GM19372 (cell line): ENCODE data around the gene SLX9.

Source experiments
- ATAC-seq: cut with Tn5 transposase; IDR thresholded peaks from one replicate; pipeline ENCODE4 v1.9.1; 2021; ENCODE audit warnings: mild to moderate bottlenecking, low read depth, moderate library complexity; ENCODE audit not compliant: unreplicated experiment

Gene SLX9

DNA sequence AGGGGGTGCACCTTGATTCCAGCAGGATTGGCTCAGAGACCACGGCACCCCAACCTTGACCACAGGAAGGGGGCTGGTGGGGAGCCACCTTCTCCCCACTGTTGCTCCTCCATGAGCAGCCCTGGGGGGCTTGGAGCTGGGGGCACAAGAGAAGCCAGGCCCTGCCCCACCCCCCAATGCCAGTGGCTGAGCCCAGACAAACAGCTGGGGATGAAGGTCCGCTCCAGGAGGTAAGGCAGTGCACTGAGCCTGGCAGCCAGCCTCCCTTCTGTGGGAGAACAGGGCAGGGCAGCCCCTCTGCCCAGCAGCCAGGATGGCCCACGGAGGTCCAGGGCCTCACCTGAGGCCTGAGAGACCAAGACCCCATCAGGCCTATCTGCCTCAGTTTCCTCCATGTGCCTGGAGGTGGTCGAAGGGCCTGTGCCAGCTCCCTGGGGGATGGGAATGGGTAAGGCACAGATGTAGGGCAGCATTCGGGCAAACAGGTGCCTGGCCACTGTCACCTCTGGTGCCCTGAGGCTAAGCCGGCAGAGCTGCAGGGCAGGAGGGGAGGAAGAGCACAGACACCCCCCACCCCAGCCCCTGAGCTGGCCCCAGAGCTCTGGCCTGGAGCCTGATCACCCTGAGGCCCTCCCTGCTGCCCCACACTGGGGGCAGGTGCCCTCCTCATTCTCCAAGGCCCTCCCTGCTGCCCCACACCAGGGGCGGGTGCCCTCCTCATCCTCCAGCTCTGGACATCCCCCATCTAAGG, 26.2 kb upstream of the SLX9 start:
- ATAC-seq: no peak

DNA sequence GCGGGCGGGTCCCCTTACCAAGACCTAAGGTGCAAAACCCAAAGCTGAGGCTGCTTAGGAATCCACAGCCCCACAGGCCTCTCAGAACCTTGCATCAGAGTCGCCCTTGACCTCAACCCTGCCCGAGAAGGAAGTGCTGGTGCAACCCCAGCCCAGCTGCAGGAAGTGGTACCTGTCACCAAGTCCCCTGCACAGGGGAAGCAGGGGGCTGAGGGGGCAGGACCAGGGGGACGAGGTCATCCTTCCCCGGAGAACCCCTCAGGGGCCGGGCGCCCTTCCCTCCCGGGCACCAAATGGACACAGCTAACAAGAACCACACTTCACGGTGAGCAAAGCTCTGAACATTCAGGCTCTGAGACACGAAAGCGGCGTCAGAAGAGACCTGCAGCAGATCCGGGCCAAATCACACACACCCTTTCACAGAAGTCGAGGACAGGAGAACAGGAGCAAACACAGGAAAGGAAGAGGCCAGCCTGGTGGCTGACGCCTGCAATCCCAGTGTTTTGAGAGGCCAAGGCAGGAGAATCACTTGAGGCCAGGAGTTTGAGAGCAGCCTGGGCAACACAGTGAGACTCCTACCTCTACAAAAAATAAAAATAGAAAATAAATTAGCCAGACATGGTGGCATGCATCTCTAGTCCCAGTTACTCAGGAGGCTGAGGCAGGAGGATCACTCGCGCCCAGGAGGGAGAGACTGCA, 25.5 kb upstream of the SLX9 start:
- no peak for ATAC-seq

DNA sequence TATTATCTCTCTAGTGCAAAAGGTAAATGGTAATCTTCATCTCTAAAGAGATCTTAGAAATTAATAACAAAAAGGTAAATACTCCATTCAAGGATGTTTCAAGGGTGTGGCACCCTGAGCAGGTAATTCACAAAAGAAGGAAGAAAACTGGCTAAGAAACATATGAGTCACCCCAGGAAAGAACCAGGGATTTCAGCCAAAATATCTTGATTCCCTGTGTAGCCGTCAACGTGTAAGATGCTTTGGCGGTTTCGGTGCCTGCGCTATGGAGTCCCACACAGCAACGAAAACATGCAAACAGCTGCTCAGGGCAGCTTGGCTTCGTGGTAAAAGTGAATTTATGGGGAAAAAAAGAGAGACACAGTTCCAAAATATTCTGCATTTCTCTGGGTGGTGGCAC, 22.9 kb upstream of the SLX9 start:
- no peak for ATAC-seq

DNA sequence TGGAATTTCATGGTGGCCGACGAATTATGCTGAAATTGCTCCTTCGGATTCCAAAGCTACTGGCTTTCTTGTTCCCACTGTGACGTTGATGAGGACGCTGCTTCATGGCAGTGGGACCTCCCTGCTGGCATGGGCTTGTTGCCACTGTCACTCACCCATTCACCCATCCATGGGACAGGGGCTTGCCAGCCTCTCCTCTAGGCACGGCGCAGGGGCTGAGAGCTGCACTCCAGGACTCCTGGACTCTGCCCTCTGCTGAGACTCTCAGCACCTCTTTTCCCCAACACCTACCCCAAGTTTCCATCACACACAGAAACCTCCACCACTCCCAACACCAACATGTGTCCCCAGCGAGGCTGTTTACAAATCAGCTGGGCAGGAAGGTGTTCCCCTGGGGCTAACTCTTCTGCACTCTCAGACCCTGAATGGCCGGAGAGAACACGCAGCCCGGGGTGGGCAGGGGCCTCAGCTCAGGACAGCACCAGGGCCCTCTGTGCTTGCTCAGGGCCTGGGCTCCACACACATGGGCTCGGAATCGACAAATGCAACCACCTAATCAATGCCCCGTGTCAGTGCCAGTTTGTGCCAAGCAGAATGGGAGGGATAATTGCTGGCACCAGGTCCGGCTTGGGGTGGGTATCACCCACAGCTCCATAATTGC, 22.3 kb upstream of the SLX9 start:
- no peak for ATAC-seq

DNA sequence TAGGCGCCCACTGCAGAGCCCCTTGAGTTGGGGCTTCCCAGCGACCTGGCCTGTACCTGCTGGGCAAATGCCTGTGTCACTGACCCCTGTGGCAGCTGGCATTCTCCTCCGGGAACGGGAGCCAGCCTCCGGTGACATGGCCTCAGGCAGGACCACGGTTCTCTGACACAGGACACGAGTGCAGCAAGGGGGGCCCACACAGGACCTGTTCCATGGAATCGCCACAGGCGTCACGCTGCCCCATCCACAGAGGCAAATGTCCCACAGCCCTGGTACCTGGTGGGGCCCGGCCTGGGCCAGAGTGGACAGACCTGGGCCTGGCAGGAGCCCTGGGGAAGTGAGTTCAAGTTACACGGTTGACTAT, 21.7 kb upstream of the SLX9 start:
- no peak for ATAC-seq

DNA sequence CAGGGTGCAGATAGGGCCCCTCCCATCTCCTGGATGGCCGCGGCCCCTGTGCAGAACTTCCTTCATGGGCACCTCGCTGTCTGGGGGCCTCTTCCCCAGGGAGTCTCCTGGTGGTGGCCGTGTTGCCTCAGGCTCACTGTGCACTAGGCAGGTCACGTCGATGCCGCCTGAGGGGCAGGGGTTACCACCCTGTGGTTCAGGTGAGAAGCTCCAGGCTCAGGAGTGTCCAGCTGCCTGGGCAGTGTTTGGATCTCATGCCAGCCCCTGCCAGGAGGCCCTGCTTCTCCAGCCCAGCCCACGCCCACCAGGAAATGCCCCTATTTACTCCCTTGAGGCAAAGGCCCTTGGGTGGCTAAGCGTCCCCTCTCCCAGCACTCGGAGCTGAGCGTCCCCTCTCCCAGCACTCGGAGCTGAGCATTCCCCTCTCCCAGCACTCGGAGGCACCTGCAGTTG, 21.2 kb upstream of the SLX9 start:
- no peak for ATAC-seq

DNA sequence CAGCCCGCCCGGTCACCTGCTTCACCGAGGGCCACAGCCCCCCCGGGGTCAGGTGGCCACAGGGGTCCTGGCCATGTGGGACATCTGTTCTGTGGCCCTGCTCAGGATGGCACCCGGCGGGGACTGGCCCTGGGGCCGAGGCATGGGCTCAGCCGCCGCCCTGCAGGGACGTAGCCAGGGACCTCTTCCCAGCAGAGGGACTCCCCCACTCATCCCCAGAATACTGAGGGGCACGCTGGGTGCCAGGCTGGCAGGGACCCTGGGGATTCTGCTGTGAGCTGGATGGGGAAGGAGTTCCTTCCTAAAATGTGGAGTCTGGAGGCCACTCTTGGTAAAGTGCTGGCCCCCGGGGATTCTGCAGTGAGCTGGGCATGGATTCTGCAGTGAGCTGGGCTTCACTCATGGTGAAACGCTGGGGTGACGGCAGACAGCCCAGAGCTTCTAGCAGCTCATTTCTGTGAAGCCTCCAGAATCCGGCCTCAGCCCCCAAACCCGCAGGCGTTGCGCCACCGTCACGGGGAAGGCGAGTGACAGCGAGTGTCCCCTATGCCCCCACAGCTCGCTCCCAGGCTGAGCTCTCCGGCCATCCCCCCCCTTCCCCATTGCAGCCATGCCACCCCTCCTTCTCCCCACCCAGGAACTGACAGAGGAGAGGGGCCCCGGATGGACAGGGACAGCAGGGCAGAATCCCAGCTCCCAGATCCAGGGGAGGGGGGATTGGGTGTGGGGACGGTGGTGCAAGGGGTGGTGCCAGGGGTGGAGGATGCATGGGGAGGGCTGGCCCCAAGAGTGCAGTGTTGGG, 20.5 kb upstream of the SLX9 start:
- no peak for ATAC-seq

DNA sequence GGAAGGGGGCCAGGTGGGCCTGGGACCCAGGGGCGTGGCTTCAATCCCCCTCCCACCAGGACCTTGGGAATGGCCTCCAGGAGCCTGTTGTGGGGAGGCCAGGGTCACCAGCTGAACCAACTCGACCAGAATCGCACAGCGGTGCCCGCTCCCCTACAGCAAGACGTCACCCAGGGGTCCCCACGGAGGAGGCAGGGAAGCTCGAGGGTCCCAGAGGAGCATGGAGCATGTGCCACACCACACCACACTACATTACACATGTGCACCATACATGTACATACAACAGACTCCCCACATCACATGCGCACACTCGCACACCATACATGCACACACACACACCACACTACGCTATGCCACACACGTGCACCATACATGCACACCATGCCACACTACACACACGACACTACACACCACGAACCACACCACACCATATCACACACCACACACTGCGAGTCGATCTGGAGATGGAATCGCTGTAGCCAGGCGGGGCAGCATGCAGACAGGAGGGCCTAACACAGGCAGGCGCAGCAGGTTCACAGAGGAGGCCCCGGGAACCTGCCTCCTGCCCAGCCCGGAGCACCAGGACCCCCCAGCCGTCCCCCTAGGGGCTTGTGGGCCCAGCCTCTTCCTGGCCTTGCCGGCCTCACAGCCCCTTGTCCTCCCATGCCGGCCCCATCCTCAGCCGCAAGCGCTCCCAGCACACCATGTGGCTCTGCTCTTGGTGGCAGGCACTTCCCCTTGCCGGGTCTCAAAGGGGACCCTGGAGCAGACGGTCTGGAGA, 19.7 kb upstream of the SLX9 start:
- ATAC-seq: no peak

DNA sequence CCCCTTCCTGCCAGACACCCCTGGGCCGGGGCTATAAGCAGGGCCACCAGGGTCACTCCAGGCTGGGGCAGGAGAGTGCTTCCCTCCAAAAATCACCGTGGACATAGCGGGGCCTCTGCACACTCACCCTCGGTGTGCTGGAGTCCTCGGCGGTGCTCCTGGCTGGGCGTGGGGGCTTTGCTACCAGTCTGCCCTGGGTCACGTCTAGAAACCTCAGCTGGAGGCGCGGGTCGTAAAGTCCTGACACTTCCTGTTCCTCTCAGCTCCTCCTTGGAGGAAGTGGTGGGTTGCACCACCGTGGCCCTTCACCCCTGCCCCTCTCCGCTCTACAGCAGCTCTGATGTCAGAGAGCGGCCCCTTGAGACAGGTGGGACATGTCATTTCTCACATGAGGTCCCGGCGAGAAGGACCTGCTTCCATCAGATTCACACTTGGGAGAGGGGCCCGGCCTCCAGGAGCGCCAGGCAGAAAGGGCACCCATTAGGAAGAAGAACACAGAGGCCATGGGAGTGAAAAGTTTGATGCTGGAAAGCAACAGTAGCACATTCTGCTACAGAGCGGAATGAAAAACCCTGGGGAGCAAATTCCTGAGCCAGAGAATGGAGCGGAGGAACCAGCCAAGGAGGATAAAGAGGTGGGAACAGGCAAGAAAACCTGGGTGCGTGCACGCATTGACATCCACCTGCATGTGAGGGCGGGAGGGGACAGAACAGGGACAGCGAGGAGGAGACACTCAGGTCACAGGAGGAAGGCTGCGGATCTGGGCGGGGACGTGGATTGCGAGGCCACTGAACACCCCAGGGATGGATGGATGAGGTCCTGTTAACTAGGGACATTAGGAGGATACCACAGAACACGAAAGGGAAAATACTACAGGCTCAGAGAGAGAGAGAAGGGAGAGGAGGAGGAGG, 18.9 kb upstream of the SLX9 start, which contains the start of gene ITGB2:
TSS of gene ITGB2 (minus strand) at position 206 of the 911 bp plus-strand sequence. CDS start 10,117 bp downstream, outside the sequence.
- ATAC-seq: no peak

DNA sequence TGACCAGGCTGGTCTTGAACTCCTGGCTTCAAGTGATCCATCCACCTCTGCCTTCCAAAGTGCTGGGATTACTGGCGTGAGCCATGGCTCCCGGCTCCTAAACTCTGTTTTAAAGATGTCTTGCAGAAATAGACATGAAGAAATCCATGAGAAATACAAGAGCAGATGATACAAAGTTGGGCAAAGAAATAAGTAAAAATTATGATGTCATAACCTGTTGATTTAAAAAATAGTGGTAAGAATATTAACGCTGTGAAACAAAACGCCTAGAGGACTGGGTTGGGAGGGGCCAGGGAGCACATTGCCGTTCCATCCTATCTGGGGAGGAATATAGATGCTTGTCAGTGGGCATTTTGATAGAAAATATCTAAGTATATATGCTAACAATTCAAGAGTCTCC, 17.9 kb upstream of the SLX9 start:
- no peak for ATAC-seq

DNA sequence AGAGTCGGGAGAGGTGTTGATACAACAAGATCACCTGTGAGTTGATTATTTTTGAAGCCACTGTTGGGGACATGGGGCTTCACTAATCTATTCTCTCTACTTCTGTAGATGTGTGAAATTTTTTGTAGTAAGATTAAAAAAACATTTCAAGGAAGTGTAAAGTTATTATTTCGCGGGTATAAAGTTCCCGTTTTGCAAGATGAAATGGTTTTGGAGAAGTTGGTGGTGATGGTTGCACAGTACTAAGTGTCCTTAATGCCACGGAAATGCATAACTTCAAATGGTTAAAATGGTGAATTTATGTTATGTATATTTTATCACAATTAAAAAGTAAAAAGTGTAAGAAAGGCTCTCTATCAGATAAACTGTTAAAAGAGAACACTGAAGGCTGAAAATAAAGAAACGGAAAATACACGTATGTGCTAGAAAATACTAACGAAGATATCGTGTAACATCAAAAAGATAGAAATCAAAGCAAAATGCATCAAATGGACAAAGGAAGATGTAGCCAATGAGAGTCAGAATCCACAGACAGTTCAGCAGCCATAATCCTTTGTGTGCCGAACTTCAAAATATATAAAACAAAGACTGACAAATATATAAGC, 16.2 kb upstream of the SLX9 start:
- ATAC-seq: no peak

DNA sequence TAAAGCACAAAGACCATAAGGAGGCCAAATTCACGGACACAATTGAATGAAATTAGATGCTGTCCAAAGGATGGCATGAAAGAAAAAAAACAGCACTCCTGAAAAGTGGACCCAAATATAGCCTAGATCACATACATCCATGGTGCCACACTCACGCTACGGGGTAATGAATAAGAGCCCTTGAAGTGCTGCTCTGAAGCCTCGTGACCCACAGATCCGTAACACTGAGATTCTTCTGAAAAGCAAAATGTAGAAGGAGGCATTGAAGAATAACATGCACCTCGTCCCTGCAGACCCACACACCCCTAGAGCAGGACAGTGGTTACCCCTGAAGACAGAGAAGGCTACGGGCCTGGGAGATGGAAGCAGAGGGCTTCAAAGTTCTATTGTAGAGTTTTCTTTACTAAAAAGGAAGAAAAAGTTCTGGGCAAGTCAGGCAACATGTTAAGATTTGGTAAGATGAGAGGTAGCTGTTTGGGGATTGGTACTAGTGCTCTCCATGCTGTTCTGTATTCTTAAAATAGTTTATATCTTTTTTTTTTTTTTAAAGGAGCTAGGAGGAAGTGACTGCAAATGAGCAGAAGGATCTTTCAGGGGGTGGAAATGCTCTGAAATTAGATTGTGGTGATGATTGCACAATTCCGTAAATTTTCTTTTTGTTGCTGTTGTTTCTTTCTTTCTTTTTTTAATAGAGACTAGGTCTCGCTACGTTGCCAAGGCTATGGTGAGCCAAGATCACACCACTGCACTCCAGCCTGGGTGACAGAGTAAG, 15.0 kb upstream of the SLX9 start:
- no peak for ATAC-seq

DNA sequence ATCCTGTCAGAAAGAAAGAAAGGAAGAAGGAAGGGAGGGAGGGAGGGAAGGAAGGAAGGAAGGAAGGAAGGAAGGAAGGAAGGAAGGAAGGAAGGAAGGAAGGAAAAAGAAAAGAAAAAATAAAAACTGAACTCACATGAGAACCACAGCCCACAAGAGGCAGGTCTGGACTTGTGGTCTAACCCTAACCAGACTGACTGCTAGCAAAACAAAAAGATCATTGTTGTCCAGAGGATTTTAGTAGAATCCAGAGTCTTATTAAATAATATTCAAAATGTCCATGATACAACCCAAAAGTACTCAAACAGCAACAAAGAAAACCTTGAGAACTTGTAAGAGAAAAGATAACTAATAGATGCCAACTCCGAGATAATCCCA, 14.5 kb upstream of the SLX9 start:
- ATAC-seq: no peak

DNA sequence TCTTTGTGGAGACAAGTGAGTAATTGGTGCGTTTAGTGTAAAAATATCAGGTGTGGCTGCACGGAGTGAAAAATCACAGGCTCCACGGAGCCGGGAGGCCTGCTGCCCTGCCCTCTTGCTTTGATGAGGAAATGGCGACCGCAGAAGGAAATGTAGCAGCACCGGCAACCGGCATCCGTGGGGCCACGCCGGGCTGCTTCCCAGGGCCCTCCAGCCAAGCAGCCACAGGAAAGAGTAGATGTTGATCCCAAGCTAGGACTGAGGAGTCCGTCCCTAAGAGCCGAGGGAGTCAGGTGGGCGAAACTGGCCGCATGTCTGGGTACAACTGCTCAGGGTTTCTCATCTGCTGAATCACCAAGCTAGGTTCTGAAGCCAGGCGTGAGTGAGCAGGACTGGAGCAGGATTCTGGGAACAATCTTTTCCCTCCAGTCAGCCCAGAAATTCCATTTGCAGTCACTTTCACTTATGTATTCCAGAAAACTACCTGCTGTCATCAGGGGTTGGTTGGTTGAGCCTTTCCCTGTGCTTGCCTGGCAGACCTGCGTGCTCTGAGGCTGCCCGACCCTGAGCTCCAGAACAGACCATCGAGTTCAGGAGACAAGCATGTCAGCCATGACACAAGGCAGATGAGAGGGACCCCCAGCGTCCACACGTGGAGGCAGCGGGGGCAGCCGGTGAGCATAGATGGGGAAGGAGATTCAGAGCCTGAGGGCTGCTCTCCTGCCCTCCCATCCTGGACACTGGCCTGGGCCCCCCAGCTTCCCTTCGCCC, 13.3 kb upstream of the SLX9 start:
- ATAC-seq: no peak

DNA sequence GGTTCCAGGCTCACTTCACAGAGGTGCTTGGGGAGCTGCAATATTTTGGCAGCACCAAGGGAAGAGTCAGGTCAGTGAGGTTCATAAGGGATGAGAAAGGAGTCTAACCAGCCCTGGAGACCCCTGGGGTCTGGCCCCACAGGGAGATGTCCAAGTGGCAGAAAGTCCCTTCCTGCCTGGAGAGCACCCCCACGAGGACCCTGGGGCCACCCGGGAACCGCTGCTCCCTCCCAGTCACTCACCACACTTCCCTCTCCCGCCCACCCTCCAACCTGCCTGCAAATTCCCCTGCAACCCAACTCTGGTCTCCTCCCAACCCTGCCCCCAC, 12.6 kb upstream of the SLX9 start:
- ATAC-seq: no peak

DNA sequence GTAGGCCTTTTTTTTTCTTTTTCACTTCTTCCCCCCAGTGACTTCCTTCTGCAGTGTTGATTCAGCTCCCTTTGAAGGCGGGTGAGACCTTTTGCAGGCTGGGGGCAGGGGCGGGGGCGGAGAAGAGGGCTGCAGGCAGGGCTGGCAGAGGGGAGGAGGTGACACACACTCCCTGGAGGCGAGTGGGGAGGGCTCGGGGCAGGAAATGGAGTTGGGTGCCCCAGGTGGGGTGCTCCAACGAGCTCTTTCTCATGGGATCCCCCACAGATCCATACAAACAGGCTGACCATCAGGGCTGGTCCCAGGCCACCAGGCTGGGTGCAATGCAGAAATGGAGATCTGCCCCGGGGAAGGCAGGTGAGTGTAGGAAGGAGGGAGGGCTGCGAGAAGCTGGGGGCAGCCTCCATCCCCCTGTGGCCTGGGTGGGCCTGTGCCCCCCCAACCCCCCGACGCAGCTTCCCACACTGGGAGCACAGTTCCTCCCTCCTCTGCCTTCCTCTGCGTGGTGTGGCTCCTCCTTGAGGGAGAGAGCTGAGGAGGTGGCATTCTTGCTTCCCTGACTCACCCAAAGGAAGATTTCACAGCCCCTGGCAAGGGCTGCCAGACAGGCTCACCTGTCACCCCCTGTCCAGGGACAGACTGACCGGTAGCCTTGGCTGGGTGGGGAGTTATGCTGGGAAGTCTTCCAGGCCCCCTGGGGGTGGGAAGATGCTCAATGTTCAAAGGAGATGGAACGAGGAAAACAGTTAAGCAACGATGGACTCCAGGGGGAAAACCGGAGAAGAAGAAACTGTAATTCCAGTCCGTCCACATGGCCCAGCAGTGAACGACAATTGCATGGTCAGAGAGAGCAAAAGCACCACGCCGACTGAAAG, 12.0 kb upstream of the SLX9 start:
- ATAC-seq: no peak
